WERI-Rb-1 (cell line): ENCODE data around the gene VCPKMT.

ENCODE experiments used
- DNase-seq: peaks from one replicate; pipeline ENCODE4 v3.0.0-alpha.2; 2020
- H3K27ac ChIP-seq: fragments of 250-450 bp; sonication (Bioruptor Pico); 2 replicates; pipeline ENCODE4 v1.5.1; 2020; ENCODE audit warnings: mild to moderate bottlenecking, moderate library complexity
- H3K27me3 ChIP-seq: fragments of 250-450 bp; sonication (Bioruptor Pico); 2 replicates; pipeline ENCODE4 v1.5.1; 2021; ENCODE audit warnings: mild to moderate bottlenecking, low read depth, moderate library complexity; ENCODE audit not compliant: insufficient read depth, severe bottlenecking
- H3K36me3 ChIP-seq: fragments of 250-450 bp; sonication (Bioruptor Pico); 2 replicates; pipeline ENCODE4 v1.5.1; 2020; ENCODE audit warnings: mild to moderate bottlenecking, moderate library complexity
- H3K4me3 ChIP-seq: 2 replicates; pipeline ENCODE4 v1.5.1; 2011; ENCODE audit warnings: low read depth, mild to moderate bottlenecking, control low read depth, low read length
- H3K9me3 ChIP-seq: fragments of 250-450 bp; sonication (Bioruptor Pico); 2 replicates; pipeline ENCODE4 v1.5.1; 2021; ENCODE audit warnings: mild to moderate bottlenecking, moderate library complexity; ENCODE audit not compliant: severe bottlenecking
- TF ChIP-seq, protein P1 (sequence below): IDR thresholded peaks from 2 replicates; pipeline ENCODE4 v1.5.1; 2011; ENCODE audit warnings: low read depth, mild to moderate bottlenecking, control low read depth, inconsistent platforms, low read length

VCPKMT gene

DNA sequence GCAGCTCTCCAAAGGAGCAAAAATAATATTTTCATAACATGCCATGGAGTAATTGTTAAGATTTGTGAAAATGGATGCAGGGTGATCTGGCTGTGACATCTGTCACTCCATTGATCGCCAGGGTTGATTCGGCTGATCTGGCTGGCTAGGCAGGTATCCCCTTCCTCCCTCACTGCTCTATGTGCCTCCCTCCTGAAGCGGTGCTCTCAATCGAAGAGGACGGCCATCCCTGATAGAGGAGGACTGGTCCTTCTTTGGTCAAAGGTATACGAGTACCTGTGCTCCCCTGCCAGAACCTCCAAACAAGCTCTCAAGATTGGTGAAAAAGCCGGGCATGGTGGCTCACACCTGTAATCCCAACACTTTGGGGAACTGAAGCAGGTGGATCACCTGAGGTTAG, 47.9 kb downstream of the VCPKMT start:
- Histone ChIP-seq H3K27me3 (no peaks in the 10 kb centered on the region), H3K4me3 (no peak overlapping the region), H3K36me3 (no peaks in the 10 kb centered on the region), H3K27ac (no peak overlapping the region), H3K9me3 (no peaks in the 10 kb centered on the region)
- DNase-seq = no peak
- TF ChIP-seq, protein P1, sequence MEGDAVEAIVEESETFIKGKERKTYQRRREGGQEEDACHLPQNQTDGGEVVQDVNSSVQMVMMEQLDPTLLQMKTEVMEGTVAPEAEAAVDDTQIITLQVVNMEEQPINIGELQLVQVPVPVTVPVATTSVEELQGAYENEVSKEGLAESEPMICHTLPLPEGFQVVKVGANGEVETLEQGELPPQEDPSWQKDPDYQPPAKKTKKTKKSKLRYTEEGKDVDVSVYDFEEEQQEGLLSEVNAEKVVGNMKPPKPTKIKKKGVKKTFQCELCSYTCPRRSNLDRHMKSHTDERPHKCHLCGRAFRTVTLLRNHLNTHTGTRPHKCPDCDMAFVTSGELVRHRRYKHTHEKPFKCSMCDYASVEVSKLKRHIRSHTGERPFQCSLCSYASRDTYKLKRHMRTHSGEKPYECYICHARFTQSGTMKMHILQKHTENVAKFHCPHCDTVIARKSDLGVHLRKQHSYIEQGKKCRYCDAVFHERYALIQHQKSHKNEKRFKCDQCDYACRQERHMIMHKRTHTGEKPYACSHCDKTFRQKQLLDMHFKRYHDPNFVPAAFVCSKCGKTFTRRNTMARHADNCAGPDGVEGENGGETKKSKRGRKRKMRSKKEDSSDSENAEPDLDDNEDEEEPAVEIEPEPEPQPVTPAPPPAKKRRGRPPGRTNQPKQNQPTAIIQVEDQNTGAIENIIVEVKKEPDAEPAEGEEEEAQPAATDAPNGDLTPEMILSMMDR = no peak

DNA sequence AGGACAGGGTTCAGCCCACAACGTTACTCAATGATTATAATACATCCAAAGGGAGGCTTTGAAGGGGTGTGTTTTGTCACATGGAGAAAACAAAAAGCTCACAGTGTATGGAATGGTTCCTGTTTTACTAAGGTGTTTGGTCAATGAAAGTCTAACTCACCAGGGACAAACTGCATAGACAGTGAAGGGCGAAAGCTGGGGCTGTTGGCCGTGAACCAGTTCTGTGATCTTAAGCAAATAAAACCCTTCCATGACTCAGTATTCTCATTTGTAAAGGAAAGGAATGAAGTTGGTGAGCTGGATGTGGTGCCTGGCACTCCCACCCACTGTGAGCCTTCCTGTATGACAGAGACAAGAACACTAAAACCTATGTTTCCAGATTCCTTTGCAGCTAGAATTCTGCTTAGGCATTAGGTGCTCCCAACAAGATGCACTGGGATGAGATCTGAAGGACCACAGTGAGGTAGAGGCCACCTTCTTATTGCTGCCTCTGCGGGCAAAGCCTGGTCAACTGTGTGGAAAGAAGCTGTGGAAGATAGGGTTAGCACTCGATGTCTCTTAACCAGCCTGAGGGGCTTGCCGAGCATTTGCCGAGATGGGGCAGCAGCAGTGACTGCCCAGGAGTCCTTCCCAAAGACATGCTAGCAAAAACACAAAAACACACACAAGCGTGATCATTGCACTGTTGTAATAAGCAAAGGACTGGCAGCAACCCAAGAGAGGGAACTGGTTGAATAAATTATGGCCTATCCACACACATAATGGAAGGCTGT, 48.5 kb downstream of the VCPKMT start:
- TF ChIP-seq, protein P1 = no peak
- Histone ChIP-seq H3K36me3 (no peaks in the 10 kb centered on the region), H3K27me3 (no peaks in the 10 kb centered on the region), H3K27ac (no peak overlapping the region), H3K9me3 (no peaks in the 10 kb centered on the region), H3K4me3 (no peak overlapping the region)
- DNase-seq = no peak

DNA sequence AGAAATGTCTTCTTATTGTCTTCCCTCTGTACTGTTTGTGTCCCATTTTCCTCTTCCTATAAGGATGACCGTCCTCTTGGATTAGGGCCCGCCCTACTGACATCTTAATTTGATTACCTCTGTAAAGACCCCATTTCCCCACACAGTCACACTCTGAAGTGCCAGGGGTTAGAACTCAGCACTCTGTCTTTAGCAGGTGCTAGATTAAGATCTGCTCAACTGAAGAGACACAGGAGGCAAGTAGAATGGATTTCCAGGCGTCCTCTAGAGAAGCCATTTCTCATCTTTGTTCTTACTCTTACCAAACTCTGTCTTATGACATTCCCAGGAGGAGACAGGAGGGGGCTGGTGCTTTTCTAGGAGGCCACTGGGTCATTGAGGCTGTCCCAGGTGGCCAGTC, 50.8 kb downstream of the VCPKMT start:
- Histone ChIP-seq H3K27ac (no peak overlapping the region), H3K9me3 (no peaks in the 10 kb centered on the region), H3K36me3 (no peaks in the 10 kb centered on the region), H3K4me3 (no peak overlapping the region), H3K27me3 (no peaks in the 10 kb centered on the region)
- no peak for DNase-seq
- TF ChIP-seq, protein P1 = no peak

DNA sequence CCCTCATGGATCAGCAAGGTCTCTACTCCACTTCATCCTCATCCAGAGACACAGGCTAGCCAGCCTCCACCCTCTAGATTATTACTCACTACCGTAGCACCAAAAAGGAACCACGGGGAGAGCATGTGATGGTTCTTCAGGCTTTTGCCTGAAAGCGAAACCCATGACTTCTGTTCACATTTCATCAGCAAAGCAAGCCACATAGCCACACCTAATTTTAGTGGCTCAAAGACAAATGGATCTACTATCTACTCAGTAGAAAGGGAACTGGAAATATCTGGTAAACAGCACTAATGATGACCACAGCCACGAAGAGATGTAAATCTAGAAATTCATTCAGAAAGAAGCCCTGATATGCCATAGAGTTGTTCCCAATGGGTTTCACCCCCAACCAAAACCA, 51.4 kb downstream of the VCPKMT start:
- TF ChIP-seq, protein P1 = no peak
- H3K27ac ChIP-seq = no peak overlapping the region
- H3K27me3 ChIP-seq = no peaks in the 10 kb centered on the region
- no peaks in the 10 kb centered on the region for H3K36me3 ChIP-seq
- H3K9me3 ChIP-seq = no peaks in the 10 kb centered on the region
- no peak overlapping the region for H3K4me3 ChIP-seq
- no peak for DNase-seq

DNA sequence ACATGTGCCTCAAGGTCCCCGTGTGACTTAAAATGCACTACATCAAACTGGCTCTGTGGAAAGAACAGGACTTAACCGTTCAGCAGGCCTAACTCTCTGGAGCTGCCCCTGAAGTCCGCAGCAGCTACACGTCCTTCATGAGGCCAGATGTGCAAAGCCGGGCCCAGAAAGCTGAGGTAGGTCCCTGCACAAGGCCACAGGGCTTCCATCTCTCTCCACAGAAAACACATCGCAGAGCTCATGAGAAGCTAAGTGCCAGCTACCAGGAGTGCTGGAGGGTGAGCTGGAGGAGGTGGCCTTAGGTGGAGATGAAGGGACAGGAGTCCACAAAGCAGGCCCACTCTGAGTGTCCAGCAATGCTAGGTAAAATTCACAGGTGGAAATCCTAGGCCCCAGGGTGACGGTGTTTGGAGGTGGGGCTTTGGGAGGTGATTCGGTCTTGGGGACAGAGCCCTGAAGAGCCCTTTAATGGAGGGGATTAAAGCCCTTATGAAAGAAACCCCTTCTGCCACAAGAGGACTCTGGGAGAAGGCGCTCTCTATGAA, 52.4 kb downstream of the VCPKMT start:
- Histone ChIP-seq H3K4me3 (no peak overlapping the region), H3K9me3 (no peaks in the 10 kb centered on the region), H3K36me3 (no peaks in the 10 kb centered on the region), H3K27me3 (no peaks in the 10 kb centered on the region), H3K27ac (no peak overlapping the region)
- DNase-seq = no peak
- TF ChIP-seq, protein P1 = no peak
